ENCODE measurements around the gene CBX8. TPM values are rescaled to one million over a fixed set of nuclear protein-coding genes. Genes with fewer than 3 reads are reported as not detected.

CBX8 gene
- total RNA-seq, 2 donors from 2014 or later: 0.71 to 7.4 TPM

DNA sequence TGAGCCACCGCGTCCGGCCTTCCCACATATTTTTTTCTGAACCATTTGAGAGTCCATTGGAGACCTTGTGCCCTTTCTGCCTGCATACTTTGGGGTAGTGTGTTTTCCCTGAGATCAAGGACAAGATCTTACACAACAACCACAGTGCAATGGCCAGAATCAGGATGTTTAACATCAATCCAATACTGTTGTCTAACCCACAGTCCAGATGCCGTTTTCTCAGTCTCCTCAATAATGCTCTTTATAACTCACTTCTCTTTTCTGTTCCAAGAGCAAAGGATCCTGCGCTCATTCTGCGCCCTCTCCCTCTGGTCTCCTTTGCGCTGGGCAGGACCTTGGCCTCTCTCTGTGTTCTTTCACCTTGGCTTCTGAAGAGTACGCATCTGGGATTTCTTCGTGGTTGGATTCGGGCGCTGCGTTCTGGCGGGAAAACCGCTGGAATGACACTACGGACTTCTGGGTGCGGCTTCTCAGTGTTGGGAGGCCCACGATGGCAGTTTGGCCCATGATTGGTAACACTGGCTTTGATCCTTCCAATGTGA, 25.8 kb upstream of the CBX8 start:
- no peaks in the 10 kb centered on the region for H3K36me3 ChIP-seq
- no peak overlapping the region for H3K27ac ChIP-seq
- ATAC-seq (ENCODE audit: insufficient number of reproducible peaks, low FRiP score, low read depth) (no peak), DNase-seq (ENCODE audit: low spot score) (no peak)
- no peaks in the 10 kb centered on the region for H3K27me3 ChIP-seq (replicated peaks; ENCODE audit: insufficient read depth)
- no peak for TF ChIP-seq CTCF (IDR thresholded peaks at IDR 0.05)
- H3K9me3 ChIP-seq: no peaks in the 10 kb centered on the region
- no peak overlapping the region for H3K4me3 ChIP-seq
- H3K4me1 ChIP-seq (ENCODE audit: control insufficient read depth in 1 of 2, low read depth in 2 of 2): no peaks in the 10 kb centered on the region

GRCh38 chr17:79821331-79822095, 24.6 kb upstream of the CBX8 start:
- no peak for ATAC-seq (ENCODE audit: insufficient number of reproducible peaks, low FRiP score, low read depth)

DNA sequence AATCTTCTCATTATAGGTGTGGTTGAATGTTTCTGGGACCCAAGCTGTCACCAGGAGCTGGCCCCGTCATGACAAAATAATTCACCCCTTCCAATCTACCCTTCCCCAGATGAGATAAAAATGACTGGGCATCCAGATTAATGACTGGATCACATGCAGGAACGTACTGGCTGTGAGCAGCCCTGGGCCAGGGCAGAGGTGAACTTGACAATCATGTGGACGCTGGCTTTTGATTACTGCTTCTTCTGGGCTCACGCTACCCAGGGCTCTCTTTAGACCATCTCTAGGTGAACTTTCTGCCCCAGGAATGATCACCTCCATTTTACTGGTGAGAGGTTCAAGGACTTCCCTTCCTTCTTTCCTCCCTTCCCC, 24.1 kb upstream of the CBX8 start:
- H3K4me1 ChIP-seq (ENCODE audit: control insufficient read depth in 1 of 2, low read depth in 2 of 2): no peaks in the 10 kb centered on the region
- H3K36me3 ChIP-seq: no peaks in the 10 kb centered on the region
- H3K27me3 ChIP-seq (replicated peaks; ENCODE audit: insufficient read depth): no peaks in the 10 kb centered on the region
- no peak for TF ChIP-seq CTCF (IDR thresholded peaks at IDR 0.05)
- H3K9me3 ChIP-seq: no peaks in the 10 kb centered on the region
- no peak for ATAC-seq (ENCODE audit: insufficient number of reproducible peaks, low FRiP score, low read depth)
- H3K4me3 ChIP-seq: no peak overlapping the region
- DNase-seq (ENCODE audit: low spot score): no peak
- H3K27ac ChIP-seq: no peak overlapping the region

More at GRCh38 chr17:79821331-79822095, 24.6 kb upstream of the CBX8 start:
- Histone ChIP-seq H3K27me3 (replicated peaks; ENCODE audit: insufficient read depth) (no peaks in the 10 kb centered on the region), H3K27ac (no peak overlapping the region), H3K36me3 (no peaks in the 10 kb centered on the region), H3K4me3 (no peak overlapping the region), H3K4me1 (ENCODE audit: control insufficient read depth in 1 of 2, low read depth in 2 of 2) (no peaks in the 10 kb centered on the region), H3K9me3 (no peaks in the 10 kb centered on the region)
- no peak for TF ChIP-seq CTCF (IDR thresholded peaks at IDR 0.05)
- no peak for DNase-seq (ENCODE audit: low spot score)

GRCh38 chr17:79819534-79820276, 22.8 kb upstream of the CBX8 start:
- no peak for DNase-seq (ENCODE audit: low spot score)
- Histone ChIP-seq H3K9me3 (no peaks in the 10 kb centered on the region), H3K27ac (no peak overlapping the region), H3K4me1 (ENCODE audit: control insufficient read depth in 1 of 2, low read depth in 2 of 2) (peaks cover 7 to 11% of the 10 kb centered on the region in 2 donors), H3K4me3 (no peak overlapping the region), H3K36me3 (no peaks in the 10 kb centered on the region), H3K27me3 (replicated peaks; ENCODE audit: insufficient read depth) (no peaks in the 10 kb centered on the region)
- no peak for ATAC-seq (ENCODE audit: insufficient number of reproducible peaks, low FRiP score, low read depth)
- no peak for TF ChIP-seq CTCF (IDR thresholded peaks at IDR 0.05)

DNA sequence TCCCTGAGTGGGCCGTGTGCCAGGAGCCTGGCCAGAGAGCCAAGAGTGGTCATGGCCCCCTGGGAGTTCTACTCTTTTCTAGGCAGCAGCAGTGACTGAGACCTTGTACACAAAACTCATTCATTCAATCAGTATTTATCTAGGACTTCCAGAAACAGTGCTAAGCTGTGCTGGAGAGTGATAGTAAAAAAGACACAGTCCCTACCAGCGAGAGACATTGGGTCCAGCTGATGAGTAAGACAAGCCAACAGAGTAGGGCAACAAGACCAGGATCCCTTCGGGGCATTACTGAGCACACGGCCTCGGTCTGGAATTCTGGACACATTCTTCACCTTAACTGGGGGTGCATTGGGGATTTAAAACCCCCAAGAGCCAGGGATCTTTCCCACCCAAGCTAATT, 22.2 kb upstream of the CBX8 start:
- no peak for DNase-seq (ENCODE audit: low spot score)
- Histone ChIP-seq H3K4me3 (no peak overlapping the region), H3K36me3 (no peaks in the 10 kb centered on the region), H3K27me3 (replicated peaks; ENCODE audit: insufficient read depth) (peaks cover 5% of the 10 kb centered on the region), H3K4me1 (ENCODE audit: control insufficient read depth in 1 of 2, low read depth in 2 of 2) (peaks cover 9 to 15% of the 10 kb centered on the region in 2 donors), H3K9me3 (no peaks in the 10 kb centered on the region), H3K27ac (no peak overlapping the region)
- no peak for ATAC-seq (ENCODE audit: insufficient number of reproducible peaks, low FRiP score, low read depth)
- TF ChIP-seq CTCF (IDR thresholded peaks at IDR 0.05): no peak

All from thoracic aorta (tissue), 2 donors.